Measurements from ENCODE around the gene ADIG. TPM values are rescaled to one million over a fixed set of nuclear protein-coding genes. Genes with fewer than 3 reads are reported as not detected.

The ADIG gene
- total RNA-seq, 4 donors from 2014 or later = not detected

GRCh38 chr20:38629979-38630378 lies 49.0 kb downstream of the ADIG start:
- Histone ChIP-seq H3K36me3 (no peaks in the 10 kb centered on the region), H3K27ac (no peak overlapping the region), H3K9me3 (no peaks in the 10 kb centered on the region), H3K4me3 (no peak overlapping the region), H3K4me1 (no peaks in the 10 kb centered on the region), H3K27me3 (no peaks in the 10 kb centered on the region)
- no peak for DNase-seq
- TF ChIP-seq CTCF (IDR thresholded peaks at IDR 0.05) = no peak

GRCh38 chr20:38630727-38631126 lies 49.7 kb downstream of the ADIG start:
- no peaks in the 10 kb centered on the region for H3K9me3 ChIP-seq
- no peaks in the 10 kb centered on the region for H3K4me1 ChIP-seq
- no peaks in the 10 kb centered on the region for H3K36me3 ChIP-seq
- H3K27me3 ChIP-seq = no peaks in the 10 kb centered on the region
- TF ChIP-seq CTCF (IDR thresholded peaks at IDR 0.05) = no peak
- TF ChIP-seq POLR2A (IDR thresholded peaks at IDR 0.05) = no peak
- no peak overlapping the region for H3K27ac ChIP-seq
- H3K4me3 ChIP-seq = no peak overlapping the region
- DNase-seq = no peak

- Histone ChIP-seq H3K27me3 (no peaks in the 10 kb centered on the region), H3K27ac (no peak overlapping the region), H3K4me3 (no peak overlapping the region), H3K9me3 (no peaks in the 10 kb centered on the region), H3K4me1 (no peaks in the 10 kb centered on the region), H3K36me3 (no peaks in the 10 kb centered on the region)
- no peak for TF ChIP-seq POLR2A (IDR thresholded peaks at IDR 0.05)
- TF ChIP-seq CTCF (IDR thresholded peaks at IDR 0.05) = no peak
- DNase-seq = no peak
These were observed 50.4 kb downstream of the ADIG start for GRCh38 chr20:38631155-38632022.

GRCh38 chr20:38633577-38634093 lies 52.6 kb downstream of the ADIG start:
- H3K9me3 ChIP-seq = no peaks in the 10 kb centered on the region
- H3K36me3 ChIP-seq = no peaks in the 10 kb centered on the region
- H3K27me3 ChIP-seq = no peaks in the 10 kb centered on the region
- no peak overlapping the region for H3K27ac ChIP-seq
- H3K4me3 ChIP-seq = no peak overlapping the region
- no peaks in the 10 kb centered on the region for H3K4me1 ChIP-seq
- DNase-seq = peak; percentile 22 to 63 (median 56)
- TF ChIP-seq POLR2A (IDR thresholded peaks at IDR 0.05) (no peak), CTCF (IDR thresholded peaks at IDR 0.05) (peak; percentile 25 to 84 (median 65))

- H3K27me3 ChIP-seq = no peaks in the 10 kb centered on the region
- no peak overlapping the region for H3K4me3 ChIP-seq
- H3K36me3 ChIP-seq = no peaks in the 10 kb centered on the region
- TF ChIP-seq CTCF (IDR thresholded peaks at IDR 0.05) (no peak), POLR2A (IDR thresholded peaks at IDR 0.05) (no peak)
- no peaks in the 10 kb centered on the region for H3K4me1 ChIP-seq
- no peak overlapping the region for H3K27ac ChIP-seq
- peak in 1 of 3 donors; percentile 22 for DNase-seq
- H3K9me3 ChIP-seq = no peaks in the 10 kb centered on the region
These were observed 54.8 kb downstream of the ADIG start for GRCh38 chr20:38635721-38636288.

Other genes with a start within 250 kb of the ADIG start
- not detected for gene LBP, start 234.7 kb upstream of the ADIG start, total RNA-seq
- 10 to 100 TPM; 19.3 to 54.5 (median 48.3) TPM for gene SNHG17, start 145.9 kb upstream of the ADIG start, total RNA-seq
- gene RALGAPB, start 108.4 kb upstream of the ADIG start, total RNA-seq = 10 to 100 TPM; 54.7 to 69.2 (median 61.1) TPM
- not detected for gene ARHGAP40, start 20.6 kb downstream of the ADIG start, total RNA-seq
- not detected for gene SLC32A1, start 143.3 kb downstream of the ADIG start, total RNA-seq
- 10 to 100 TPM in 2 of 4 donors, 1 to 10 TPM in 2; 5.1 to 32.2 (median 11.0) TPM for gene ACTR5, start 167.3 kb downstream of the ADIG start, total RNA-seq
- 10 to 100 TPM in 1 of 4 donors, 1 to 10 TPM in 3; 3.2 to 41.3 (median 7.2) TPM for gene PPP1R16B, start 224.5 kb downstream of the ADIG start, total RNA-seq

All from Peyer's patch (tissue), 4 donors.